KMS-11 (cell line): ENCODE results near the gene NTM.

Source experiments
- H2AFZ ChIP-seq: fragments of 200-600 bp; sonication (generic); 2 replicates; pipeline ENCODE4 v1.6.1; 2016; ENCODE audit warnings: antibody characterized with exemption, mixed run types, low read depth
- H3K27ac ChIP-seq: fragments of 200-600 bp; sonication (generic); 2 replicates; pipeline ENCODE4 v1.6.1; 2016; ENCODE audit warnings: mild to moderate bottlenecking, mixed run types
- H3K27me3 ChIP-seq: fragments of 200-600 bp; sonication (generic); 2 replicates; pipeline ENCODE4 v1.6.1; 2017; ENCODE audit warnings: mild to moderate bottlenecking, low read depth, mixed run types, moderate library complexity; ENCODE audit not compliant: insufficient read depth
- H3K36me3 ChIP-seq: fragments of 200-600 bp; sonication (generic); 2 replicates; pipeline ENCODE4 v1.6.1; 2017; ENCODE audit warnings: mild to moderate bottlenecking, mixed run types; ENCODE audit not compliant: insufficient read depth
- H3K4me1 ChIP-seq: fragments of 200-600 bp; sonication (generic); 2 replicates; pipeline ENCODE4 v1.6.1; 2016; ENCODE audit warnings: mild to moderate bottlenecking, low read depth, mixed run types; ENCODE audit not compliant: poor library complexity, severe bottlenecking
- H3K4me2 ChIP-seq: fragments of 200-600 bp; sonication (generic); 2 replicates; pipeline ENCODE4 v1.7.0; 2016; ENCODE audit warnings: mild to moderate bottlenecking, mixed run types
- H3K4me3 ChIP-seq: fragments of 200-600 bp; sonication (generic); IDR thresholded peaks from 2 replicates; pipeline ENCODE4 v1.6.1; 2017; ENCODE audit warnings: low read depth, low read length, mixed read lengths; ENCODE audit not compliant: insufficient read depth
- H3K79me2 ChIP-seq: fragments of 200-600 bp; sonication (generic); 2 replicates; pipeline ENCODE4 v1.6.1; 2016; ENCODE audit warnings: low read depth, mixed run types; ENCODE audit not compliant: insufficient read depth
- H3K9ac ChIP-seq: fragments of 200-600 bp; sonication (generic); 2 replicates; pipeline ENCODE4 v1.6.1; 2016; ENCODE audit warnings: mild to moderate bottlenecking, mixed run types
- H4K20me1 ChIP-seq: fragments of 200-600 bp; sonication (generic); 2 replicates; pipeline ENCODE4 v1.6.1; 2016; ENCODE audit warnings: mild to moderate bottlenecking, mixed run types; ENCODE audit not compliant: insufficient read depth
- CTCF ChIP-seq: fragments of 200-600 bp; sonication (generic); conservative IDR thresholded peaks from 2 replicates; pipeline ENCODE4 v1.6.1; 2017; ENCODE audit warnings: low read depth, mild to moderate bottlenecking, antibody characterized with exemption, low read length, moderate library complexity, mixed read lengths

Gene NTM

DNA sequence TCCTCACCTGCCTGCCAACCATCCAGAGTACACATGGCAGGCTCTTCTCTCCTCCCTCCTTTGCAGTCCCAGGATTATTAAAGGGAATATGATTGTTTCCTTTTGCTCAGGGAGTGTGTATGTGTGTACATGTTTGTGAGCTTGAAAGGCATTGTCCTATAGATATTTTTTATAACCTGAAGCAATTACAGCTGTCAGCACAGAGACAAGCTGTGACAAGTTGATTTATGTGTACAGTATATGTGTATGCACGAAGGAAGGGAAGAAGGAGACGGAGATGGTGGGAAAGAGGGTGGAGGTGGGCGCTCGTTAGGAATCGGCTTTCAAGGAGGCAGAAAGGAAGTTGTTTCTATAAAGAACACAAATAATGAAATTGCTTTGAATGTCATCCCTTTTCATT is 537.0 kb downstream of the NTM start:
- no peak overlapping the region for H3K4me3 ChIP-seq
- H3K9ac ChIP-seq, result no peak overlapping the region
- no peaks in the 10 kb centered on the region for H4K20me1 ChIP-seq
- H3K4me2 ChIP-seq, result no peak overlapping the region
- no peak for TF ChIP-seq CTCF
- H3K36me3 ChIP-seq, result no peaks in the 10 kb centered on the region
- H3K79me2 ChIP-seq, result no peaks in the 10 kb centered on the region
- H3K4me1 ChIP-seq, result no peaks in the 10 kb centered on the region
- no peak overlapping the region for H2AFZ ChIP-seq
- H3K27me3 ChIP-seq, result no peaks in the 10 kb centered on the region
- H3K27ac ChIP-seq, result no peak overlapping the region

- no peak overlapping the region for H3K4me3 ChIP-seq
- H3K9ac ChIP-seq, result no peak overlapping the region
- H3K4me2 ChIP-seq, result no peak overlapping the region
- H4K20me1 ChIP-seq, result no peaks in the 10 kb centered on the region
- no peaks in the 10 kb centered on the region for H3K79me2 ChIP-seq
- H3K27me3 ChIP-seq, result no peaks in the 10 kb centered on the region
- H3K27ac ChIP-seq, result no peak overlapping the region
- no peaks in the 10 kb centered on the region for H3K36me3 ChIP-seq
- TF ChIP-seq CTCF, result no peak
- H3K4me1 ChIP-seq, result no peaks in the 10 kb centered on the region
- H2AFZ ChIP-seq, result no peak overlapping the region
Measured at GRCh38 chr11:131908316-131908715, 537.9 kb downstream of the NTM start.

GRCh38 chr11:131909426-131910177 is 539.2 kb downstream of the NTM start:
- TF ChIP-seq CTCF, result no peak
- H3K4me3 ChIP-seq, result no peak overlapping the region
- no peaks in the 10 kb centered on the region for H3K79me2 ChIP-seq
- H3K4me2 ChIP-seq, result no peak overlapping the region
- H3K9ac ChIP-seq, result no peak overlapping the region
- no peaks in the 10 kb centered on the region for H4K20me1 ChIP-seq
- no peak overlapping the region for H3K27ac ChIP-seq
- H3K27me3 ChIP-seq, result no peaks in the 10 kb centered on the region
- H3K36me3 ChIP-seq, result no peaks in the 10 kb centered on the region
- H3K4me1 ChIP-seq, result no peaks in the 10 kb centered on the region
- H2AFZ ChIP-seq, result no peak overlapping the region

- Histone ChIP-seq H3K27ac (no peak overlapping the region), H3K9ac (no peak overlapping the region)
- TF ChIP-seq CTCF, result no peak
Measured at GRCh38 chr11:131910178-131910522, 539.7 kb downstream of the NTM start.

More at GRCh38 chr11:131910178-131910522, 539.7 kb downstream of the NTM start:
- Histone ChIP-seq H3K4me2 (no peak overlapping the region), H2AFZ (no peak overlapping the region), H3K4me1 (no peaks in the 10 kb centered on the region), H3K4me3 (no peak overlapping the region), H3K36me3 (no peaks in the 10 kb centered on the region), H3K27me3 (no peaks in the 10 kb centered on the region), H3K79me2 (no peaks in the 10 kb centered on the region), H4K20me1 (no peaks in the 10 kb centered on the region)
